Ovary (tissue), 3 donors: ENCODE measurements around the gene MTMR2.

Source experiments
- CTCF ChIP-seq, 3 donors: fragments of 450-650 bp in 2 of 3; fragments of 200-600 bp in 1 of 3; IDR thresholded peaks; one replicate each; pipeline versions ENCODE4 v1.5.1 to v1.8.0; 2016 to 2022; ENCODE audit warnings: antibody characterized with exemption in 3 of 3, mild to moderate bottlenecking in 1 of 3
- POLR2A ChIP-seq: fragments of 450-650 bp; IDR thresholded peaks from one replicate; pipeline ENCODE4 v1.6.1; 2017; ENCODE audit warnings: antibody characterized with exemption, mild to moderate bottlenecking, moderate library complexity
- donor health status: DM: no; HTN: no; CAD: no.

DNA sequence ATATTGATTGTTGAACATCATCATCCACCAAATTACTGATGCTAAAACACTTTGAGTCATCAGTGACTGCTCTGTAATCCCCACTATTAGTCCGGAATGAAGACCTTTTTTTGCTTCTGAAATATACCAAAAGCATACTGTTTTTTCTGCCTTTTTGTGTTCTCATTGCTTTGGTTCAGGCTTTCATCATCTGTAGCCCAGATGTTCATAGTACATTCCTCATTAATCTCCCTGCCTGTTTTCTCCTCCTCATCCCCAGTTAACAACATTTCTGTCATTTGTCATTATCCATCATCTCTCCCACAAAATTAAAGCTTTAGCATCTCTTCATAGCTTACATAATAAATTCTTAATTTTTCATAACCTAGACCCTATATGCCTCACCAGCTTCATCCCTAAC is 124.4 kb downstream of the MTMR2 start:
- TF ChIP-seq CTCF (IDR thresholded peaks at IDR 0.05), result no peak
- TF ChIP-seq POLR2A, result no peak
